ENCODE data around the gene TXNL1. TPM values are rescaled to one million over a fixed set of nuclear protein-coding genes. Genes with fewer than 3 reads are reported as not detected.

Gene TXNL1
- total and polyA plus RNA-seq, 2 donors (not counting 3 experiments of a cell fraction or from before 2014, with no cell fraction given) = 29.5 to 81.2 TPM

DNA sequence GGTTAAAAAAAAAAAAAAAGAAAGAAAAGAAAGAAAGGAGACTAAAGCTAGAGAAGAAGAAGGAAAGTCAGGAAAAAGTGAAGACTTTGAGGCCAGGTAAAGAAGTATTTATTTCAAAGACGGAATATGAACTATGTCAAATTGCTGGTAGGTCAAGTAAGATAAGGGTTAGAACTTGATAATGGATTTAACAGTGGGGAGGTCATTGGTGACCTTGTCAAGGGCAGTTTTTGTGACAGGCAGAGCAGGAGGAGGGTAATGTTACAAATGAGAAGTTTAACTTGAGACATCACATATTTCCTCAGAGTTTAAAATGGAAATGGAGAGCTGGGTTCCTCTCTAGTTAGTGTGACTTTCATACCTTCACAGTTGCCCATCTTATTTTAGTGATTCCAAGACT, 22.3 kb upstream of the TXNL1 start:
- dilution Hi-C loops (cut with MboI; ENCODE audit: extremely low pct_ligation_motif_present, low sequenced_read_pairs) (no loop called here), intact Hi-C loops (cut with micrococcal nuclease) (no loop called here)
- Histone ChIP-seq H3K4me1 (ENCODE audit: control insufficient read depth, extremely low read depth, insufficient read depth, low read length) (no peaks in the 10 kb centered on the region), H3K9me1 (replicated peaks; ENCODE audit: control insufficient read depth, extremely low read depth, insufficient read depth, low read length) (no peaks in the 10 kb centered on the region), H3K79me2 (ENCODE audit: control insufficient read depth, insufficient read depth, low read length) (peaks cover 4% of the 10 kb centered on the region), H3K9me3 (replicated peaks; ENCODE audit: control insufficient read depth, insufficient read depth, low read length) (no peaks in the 10 kb centered on the region), H3K27me3 (ENCODE audit: control insufficient read depth in 2 of 2, insufficient read depth in 2 of 2, low read length in 2 of 2) (no peaks in the 10 kb centered on the region), H4K20me1 (replicated peaks; ENCODE audit: control insufficient read depth, extremely low read depth, insufficient read depth, low read length) (no peaks in the 10 kb centered on the region), H3K27ac (ENCODE audit: insufficient read depth, low read depth, low read length) (no peak overlapping the region), H2AFZ (ENCODE audit: low read depth, low read length) (no peak overlapping the region), H3K9ac (replicated peaks; ENCODE audit: extremely low read depth, insufficient read depth, low read length) (no peak overlapping the region), H3K4me2 (ENCODE audit: insufficient read depth, low read length) (no peak overlapping the region), H3K4me3 (replicated peaks in 1 of 3; ENCODE audit: insufficient read depth in 1 of 3, low read depth in 1 of 3, low read length in 3 of 3) (no peak overlapping the region), H3K36me3 (ENCODE audit: control insufficient read depth in 2 of 2, extremely low read depth in 1 of 2, insufficient read depth in 2 of 2, low read length in 2 of 2) (no peaks in the 10 kb centered on the region)
- no TSS peak for BruUV-seq (replicated peaks)
- FAIRE-seq (no peak), DNase-seq (ENCODE audit: low read depth, low spot score) (no peak)
- CTCF ChIA-PET = no interaction called here
- POLR2A ChIA-PET = no interaction called here
- no peak for TF ChIP-seq MYC (IDR thresholded peaks at IDR 0.05; ENCODE audit: low read depth, low read length)
- TF ChIP-seq POLR2A (IDR thresholded peaks at IDR 0.05; ENCODE audit: low read depth, low read length) = no peak
- TF ChIP-seq POLR2AphosphoS5 (IDR thresholded peaks at IDR 0.05; ENCODE audit: insufficient read depth, low read depth, low read length) = no peak
- TF ChIP-seq EZH2 (IDR thresholded peaks at IDR 0.05; ENCODE audit: borderline replicate concordance, low read depth, low read length, severe bottlenecking) = no peak
- TF ChIP-seq JUN (IDR thresholded peaks at IDR 0.05; ENCODE audit: borderline replicate concordance, insufficient read depth, insufficient read length, low read depth) = no peak
- TF ChIP-seq, protein P1, sequence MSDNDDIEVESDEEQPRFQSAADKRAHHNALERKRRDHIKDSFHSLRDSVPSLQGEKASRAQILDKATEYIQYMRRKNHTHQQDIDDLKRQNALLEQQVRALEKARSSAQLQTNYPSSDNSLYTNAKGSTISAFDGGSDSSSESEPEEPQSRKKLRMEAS (IDR thresholded peaks at IDR 0.05; ENCODE audit: insufficient read depth, insufficient read length) = no peak
- TF ChIP-seq, protein P2, sequence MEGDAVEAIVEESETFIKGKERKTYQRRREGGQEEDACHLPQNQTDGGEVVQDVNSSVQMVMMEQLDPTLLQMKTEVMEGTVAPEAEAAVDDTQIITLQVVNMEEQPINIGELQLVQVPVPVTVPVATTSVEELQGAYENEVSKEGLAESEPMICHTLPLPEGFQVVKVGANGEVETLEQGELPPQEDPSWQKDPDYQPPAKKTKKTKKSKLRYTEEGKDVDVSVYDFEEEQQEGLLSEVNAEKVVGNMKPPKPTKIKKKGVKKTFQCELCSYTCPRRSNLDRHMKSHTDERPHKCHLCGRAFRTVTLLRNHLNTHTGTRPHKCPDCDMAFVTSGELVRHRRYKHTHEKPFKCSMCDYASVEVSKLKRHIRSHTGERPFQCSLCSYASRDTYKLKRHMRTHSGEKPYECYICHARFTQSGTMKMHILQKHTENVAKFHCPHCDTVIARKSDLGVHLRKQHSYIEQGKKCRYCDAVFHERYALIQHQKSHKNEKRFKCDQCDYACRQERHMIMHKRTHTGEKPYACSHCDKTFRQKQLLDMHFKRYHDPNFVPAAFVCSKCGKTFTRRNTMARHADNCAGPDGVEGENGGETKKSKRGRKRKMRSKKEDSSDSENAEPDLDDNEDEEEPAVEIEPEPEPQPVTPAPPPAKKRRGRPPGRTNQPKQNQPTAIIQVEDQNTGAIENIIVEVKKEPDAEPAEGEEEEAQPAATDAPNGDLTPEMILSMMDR (IDR thresholded peaks at IDR 0.05; ENCODE audit: extremely low read depth in 1 of 2, insufficient read depth in 1 of 2, low read depth in 1 of 2, low read length in 2 of 2) = no peak
- TF ChIP-seq FOS (IDR thresholded peaks at IDR 0.05; ENCODE audit: borderline replicate concordance, insufficient read depth, low read length) = no peak
- no peak for TF ChIP-seq GATA2 (IDR thresholded peaks at IDR 0.05; ENCODE audit: insufficient read depth, insufficient read length, low read depth, low read length)

Data from endothelial cell of umbilical vein (primary cell).